GM20000 (cell line): ENCODE results near the gene ANKHD1.

Source experiments
- DNase-seq: peaks from one replicate; pipeline ENCODE4 v3.0.0; 2012; ENCODE audit warnings: low spot score
- TF ChIP-seq, protein P1 (sequence below): IDR thresholded peaks from 2 replicates; pipeline ENCODE4 v1.5.1; 2012; ENCODE audit warnings: mild to moderate bottlenecking, control low read depth; ENCODE audit errors: extremely low read depth, missing control alignments

Gene ANKHD1

GRCh38 chr5:140398379-140398811 is 3.2 kb upstream of the ANKHD1 start:
- DNase-seq: no peak
- TF ChIP-seq, protein P1, sequence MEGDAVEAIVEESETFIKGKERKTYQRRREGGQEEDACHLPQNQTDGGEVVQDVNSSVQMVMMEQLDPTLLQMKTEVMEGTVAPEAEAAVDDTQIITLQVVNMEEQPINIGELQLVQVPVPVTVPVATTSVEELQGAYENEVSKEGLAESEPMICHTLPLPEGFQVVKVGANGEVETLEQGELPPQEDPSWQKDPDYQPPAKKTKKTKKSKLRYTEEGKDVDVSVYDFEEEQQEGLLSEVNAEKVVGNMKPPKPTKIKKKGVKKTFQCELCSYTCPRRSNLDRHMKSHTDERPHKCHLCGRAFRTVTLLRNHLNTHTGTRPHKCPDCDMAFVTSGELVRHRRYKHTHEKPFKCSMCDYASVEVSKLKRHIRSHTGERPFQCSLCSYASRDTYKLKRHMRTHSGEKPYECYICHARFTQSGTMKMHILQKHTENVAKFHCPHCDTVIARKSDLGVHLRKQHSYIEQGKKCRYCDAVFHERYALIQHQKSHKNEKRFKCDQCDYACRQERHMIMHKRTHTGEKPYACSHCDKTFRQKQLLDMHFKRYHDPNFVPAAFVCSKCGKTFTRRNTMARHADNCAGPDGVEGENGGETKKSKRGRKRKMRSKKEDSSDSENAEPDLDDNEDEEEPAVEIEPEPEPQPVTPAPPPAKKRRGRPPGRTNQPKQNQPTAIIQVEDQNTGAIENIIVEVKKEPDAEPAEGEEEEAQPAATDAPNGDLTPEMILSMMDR: no peak

DNA sequence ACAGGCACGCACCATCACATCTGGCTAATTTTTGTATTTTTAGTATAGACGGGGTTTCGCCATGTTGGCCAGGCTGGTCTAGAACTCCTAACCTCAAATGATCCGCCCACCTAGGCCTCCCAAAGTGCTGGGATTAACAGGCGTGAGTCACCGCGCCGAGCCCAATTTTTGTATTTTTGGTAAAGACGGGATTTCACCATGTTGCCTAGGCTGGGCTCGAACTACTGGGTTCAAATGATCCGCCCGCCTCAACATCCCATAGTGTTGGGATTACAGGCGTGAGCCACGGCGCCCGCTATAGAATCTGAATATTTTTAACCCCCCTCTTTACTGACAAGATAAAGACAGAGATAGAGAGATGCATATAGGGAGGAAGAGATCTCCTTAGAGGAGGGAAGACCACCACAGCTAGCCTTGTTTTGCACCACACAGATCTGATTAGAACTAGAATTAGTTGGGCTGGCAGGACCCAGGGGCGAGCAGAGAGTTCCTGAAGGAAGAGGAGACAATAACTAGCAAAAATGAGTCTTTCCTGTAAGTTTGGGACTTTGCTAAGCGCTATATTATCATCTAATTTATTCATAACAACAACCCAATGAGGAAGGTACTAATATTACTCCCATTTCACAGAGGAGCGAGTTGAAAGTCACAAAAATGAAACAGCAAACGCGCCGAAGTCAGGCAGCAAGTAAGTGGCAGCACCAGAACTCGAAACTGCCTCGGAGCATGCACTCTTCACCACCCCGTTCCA is 1.5 kb upstream of the ANKHD1 start:
- TF ChIP-seq, protein P1: no peak
- no peak for DNase-seq

DNA sequence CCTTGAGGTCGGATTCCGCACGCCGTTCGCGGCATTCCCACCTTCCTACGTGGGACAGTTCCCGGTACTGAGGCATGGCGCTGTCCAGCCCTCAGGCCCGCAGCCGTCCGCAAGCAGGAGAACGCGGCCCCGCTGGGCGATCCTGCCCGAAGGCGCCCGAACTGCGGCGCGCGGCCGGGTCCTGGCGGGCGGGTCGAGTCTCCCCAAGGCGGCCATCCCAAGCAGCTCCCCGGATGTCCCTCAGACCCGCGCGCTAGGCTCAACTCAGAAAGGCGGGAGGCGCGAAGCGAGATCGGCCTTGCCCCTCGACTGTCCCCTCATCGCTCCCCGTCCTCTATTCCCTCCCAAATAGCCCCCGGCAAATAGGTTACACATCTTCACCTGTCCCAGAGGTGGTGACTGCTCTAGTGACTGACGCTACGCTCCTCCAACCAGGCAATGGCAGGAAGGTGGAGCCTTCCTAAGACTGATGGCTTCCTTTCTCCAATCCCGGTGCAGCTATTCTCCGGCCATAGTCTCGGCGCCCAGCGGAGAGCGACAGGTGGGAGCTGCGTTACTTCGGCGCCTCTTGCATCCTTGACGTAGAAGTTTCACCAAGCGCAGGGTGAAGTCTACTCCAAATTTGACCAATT is 787 bp upstream of the ANKHD1 start:
- peak; percentile 94 for DNase-seq
- TF ChIP-seq, protein P1: no peak

DNA sequence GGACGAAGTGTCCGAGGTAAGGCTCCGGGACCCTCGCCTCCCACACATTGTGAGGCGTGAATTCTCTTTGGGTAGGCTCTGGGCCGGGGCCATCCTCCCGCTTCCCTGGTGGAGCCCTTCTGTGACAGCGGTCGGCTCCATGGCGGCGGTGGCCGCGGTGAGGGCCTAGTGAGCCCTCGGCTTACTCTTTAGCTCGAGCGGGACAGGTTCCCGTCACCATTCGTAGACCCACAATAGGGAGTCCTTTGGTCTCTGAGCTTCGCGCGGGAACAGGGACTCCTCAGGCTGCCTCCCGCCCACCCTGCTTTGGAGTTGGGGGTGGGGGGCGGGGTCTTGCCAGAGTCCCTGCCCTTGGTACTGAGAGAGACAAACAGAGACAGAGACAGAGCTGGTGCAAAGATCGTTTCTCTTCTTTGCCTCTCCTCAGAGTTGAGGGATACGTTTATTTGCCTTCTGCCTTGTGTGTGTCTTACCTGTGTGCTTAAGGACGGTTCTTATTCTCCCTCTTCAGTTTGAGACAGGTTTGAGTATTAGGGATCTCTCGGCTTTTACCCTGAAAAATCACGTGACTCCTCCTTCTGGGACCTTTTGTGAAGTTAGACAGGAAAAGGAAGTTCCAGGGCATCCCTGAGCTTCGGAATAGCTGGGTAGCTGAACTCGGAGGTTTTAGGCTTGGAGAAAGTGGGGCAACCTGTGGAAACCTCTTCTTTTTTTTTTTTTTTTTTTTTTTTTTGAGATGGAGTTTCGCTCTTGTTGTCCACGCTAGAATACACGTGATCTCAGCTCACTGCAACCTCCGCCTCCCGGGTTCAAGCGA is 833 bp downstream of the ANKHD1 start:
- no peak for DNase-seq

DNA sequence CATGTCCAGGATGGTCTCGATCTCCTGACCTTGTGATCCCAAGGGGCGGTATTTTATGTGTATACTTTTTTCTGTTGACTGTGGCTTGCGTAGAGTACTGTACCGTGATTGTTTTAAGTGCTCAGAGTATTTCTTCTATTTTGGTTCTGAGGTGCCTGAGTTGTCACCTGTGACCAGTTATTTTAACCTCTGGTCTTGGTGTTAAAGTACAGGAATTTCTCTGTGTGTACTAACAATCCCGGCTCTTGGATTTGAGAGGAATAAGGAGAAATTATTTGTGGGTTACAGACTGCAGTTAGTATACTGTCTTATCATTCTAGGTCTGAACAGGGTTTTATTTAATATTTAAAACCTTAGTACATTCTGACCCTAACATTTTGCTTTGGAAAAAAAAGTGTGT is 2.0 kb downstream of the ANKHD1 start:
- no peak for DNase-seq
- TF ChIP-seq, protein P1: no peak

More for the DNA sequence above, 833 bp downstream of the ANKHD1 start:
- TF ChIP-seq, protein P1: no peak

GRCh38 chr5:140408750-140409241 is 7.2 kb downstream of the ANKHD1 start:
- TF ChIP-seq, protein P1: no peak
- no peak for DNase-seq
